ENCODE data around the gene VWA5B2. TPM values are rescaled to one million over a fixed set of nuclear protein-coding genes. Genes with fewer than 3 reads are reported as not detected.

The VWA5B2 gene
- 0.25 TPM in 1 of 3 replicates, not detected in the others for total RNA-seq
- long read RNA-seq, result 0 reads

DNA sequence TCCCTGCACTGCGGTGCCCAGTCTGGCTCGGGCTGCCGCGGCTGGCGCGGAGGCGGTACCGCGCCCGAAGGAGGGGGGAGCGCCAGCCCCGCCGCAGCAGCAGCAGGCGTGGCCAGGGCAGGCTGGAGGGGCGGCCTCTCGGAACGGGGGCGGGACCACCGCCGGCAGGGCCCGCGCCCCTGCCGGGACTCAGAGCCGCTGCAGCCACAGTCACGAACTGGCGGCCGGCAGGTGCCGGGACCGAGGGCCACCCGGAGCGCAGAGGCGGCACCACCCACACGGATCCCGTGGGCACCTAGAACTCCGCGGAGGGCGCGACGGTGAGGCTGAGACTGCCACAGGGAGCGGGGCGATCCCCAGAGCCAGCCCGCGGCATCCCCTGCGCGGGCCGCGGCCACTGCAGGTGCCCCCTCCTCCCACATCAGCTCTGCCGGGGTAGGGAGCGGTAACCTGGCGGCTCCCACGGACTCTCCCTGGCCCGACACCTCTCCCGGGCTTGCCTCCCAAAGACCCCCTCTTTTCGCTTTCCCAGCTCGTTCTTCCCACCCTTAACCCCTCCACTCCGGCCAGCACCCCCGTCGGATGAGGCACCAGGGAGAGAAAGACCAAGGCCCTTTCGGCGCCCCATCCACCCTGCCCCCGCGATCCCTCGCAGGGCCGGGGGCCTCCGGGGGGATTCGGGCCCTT is at the start of gene VWA5B2:
Gene VWA5B2 (plus strand): TSS at position 192 of the 687 bp plus-strand sequence. CDS start 944 bp downstream, outside the sequence.
- Mint-ChIP-seq H3K27me3 (ENCODE audit: low read depth) (peaks cover 43% of the 10 kb centered on the region), H3K4me3 (ENCODE audit: unreplicated experiment) (peak within 1 kb of the TSS; percentile 60), H3K27ac (ENCODE audit: unreplicated experiment) (no peak within 1 kb of the TSS), H3K36me3 (ENCODE audit: low read depth) (peaks cover 3% of the 10 kb centered on the region), H3K4me1 (ENCODE audit: low read depth) (peaks cover 12% of the 10 kb centered on the region), H3K9me3 (ENCODE audit: low read depth) (no peaks in the 10 kb centered on the region)
- TF ChIP-seq, protein P1, sequence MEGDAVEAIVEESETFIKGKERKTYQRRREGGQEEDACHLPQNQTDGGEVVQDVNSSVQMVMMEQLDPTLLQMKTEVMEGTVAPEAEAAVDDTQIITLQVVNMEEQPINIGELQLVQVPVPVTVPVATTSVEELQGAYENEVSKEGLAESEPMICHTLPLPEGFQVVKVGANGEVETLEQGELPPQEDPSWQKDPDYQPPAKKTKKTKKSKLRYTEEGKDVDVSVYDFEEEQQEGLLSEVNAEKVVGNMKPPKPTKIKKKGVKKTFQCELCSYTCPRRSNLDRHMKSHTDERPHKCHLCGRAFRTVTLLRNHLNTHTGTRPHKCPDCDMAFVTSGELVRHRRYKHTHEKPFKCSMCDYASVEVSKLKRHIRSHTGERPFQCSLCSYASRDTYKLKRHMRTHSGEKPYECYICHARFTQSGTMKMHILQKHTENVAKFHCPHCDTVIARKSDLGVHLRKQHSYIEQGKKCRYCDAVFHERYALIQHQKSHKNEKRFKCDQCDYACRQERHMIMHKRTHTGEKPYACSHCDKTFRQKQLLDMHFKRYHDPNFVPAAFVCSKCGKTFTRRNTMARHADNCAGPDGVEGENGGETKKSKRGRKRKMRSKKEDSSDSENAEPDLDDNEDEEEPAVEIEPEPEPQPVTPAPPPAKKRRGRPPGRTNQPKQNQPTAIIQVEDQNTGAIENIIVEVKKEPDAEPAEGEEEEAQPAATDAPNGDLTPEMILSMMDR (IDR thresholded peaks at IDR 0.05), result peak; percentile 33
- no peak for DNase-seq (ENCODE audit: low spot score)

- Mint-ChIP-seq H3K9me3 (ENCODE audit: low read depth) (no peaks in the 10 kb centered on the region), H3K4me3 (ENCODE audit: unreplicated experiment) (no peak overlapping the region), H3K27ac (ENCODE audit: unreplicated experiment) (peak overlapping the region; percentile 36), H3K36me3 (ENCODE audit: low read depth) (peaks cover 50% of the 10 kb centered on the region), H3K27me3 (ENCODE audit: low read depth) (no peaks in the 10 kb centered on the region), H3K4me1 (ENCODE audit: low read depth) (peaks cover 45% of the 10 kb centered on the region)
- TF ChIP-seq, protein P1 (IDR thresholded peaks at IDR 0.05), result no peak
- DNase-seq (ENCODE audit: low spot score), result no peak
These were observed 49.2 kb upstream of the VWA5B2 start for GRCh38 chr3:184180165-184180564.

- peaks cover 41% of the 10 kb centered on the region for H3K4me1 Mint-ChIP-seq (ENCODE audit: low read depth)
- DNase-seq (ENCODE audit: low spot score), result no peak
- no peaks in the 10 kb centered on the region for H3K27me3 Mint-ChIP-seq (ENCODE audit: low read depth)
- no peak overlapping the region for H3K27ac Mint-ChIP-seq (ENCODE audit: unreplicated experiment)
- H3K36me3 Mint-ChIP-seq (ENCODE audit: low read depth), result peaks cover 50% of the 10 kb centered on the region
- TF ChIP-seq, protein P1 (IDR thresholded peaks at IDR 0.05), result no peak
- no peak overlapping the region for H3K4me3 Mint-ChIP-seq (ENCODE audit: unreplicated experiment)
- no peaks in the 10 kb centered on the region for H3K9me3 Mint-ChIP-seq (ENCODE audit: low read depth)
These were observed 47.8 kb upstream of the VWA5B2 start for GRCh38 chr3:184181596-184181995.

DNA sequence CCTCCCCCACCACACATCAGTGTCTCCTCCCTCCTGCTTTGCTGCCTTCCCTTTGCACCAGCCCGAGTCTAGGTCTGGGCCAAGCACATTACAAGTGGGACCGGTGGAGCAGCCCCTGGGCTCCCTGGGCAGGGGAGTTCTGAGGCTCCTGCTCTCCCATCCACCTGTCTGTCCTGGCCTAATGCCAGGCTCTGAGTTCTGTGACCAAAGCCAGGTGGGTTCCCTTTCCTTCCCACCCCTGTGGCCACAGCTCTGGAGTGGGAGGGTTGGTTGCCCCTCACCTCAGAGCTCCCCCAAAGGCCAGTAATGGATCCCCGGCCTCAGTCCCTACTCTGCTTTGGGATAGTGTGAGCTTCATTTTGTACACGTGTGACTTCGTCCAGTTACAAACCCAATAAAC is 45.7 kb upstream of the VWA5B2 start:
- DNase-seq (ENCODE audit: low spot score), result peak; percentile 57
- Mint-ChIP-seq H3K36me3 (ENCODE audit: low read depth) (peaks cover 49% of the 10 kb centered on the region), H3K27me3 (ENCODE audit: low read depth) (no peaks in the 10 kb centered on the region), H3K27ac (ENCODE audit: unreplicated experiment) (no peak overlapping the region), H3K9me3 (ENCODE audit: low read depth) (no peaks in the 10 kb centered on the region), H3K4me3 (ENCODE audit: unreplicated experiment) (no peak overlapping the region), H3K4me1 (ENCODE audit: low read depth) (peaks cover 41% of the 10 kb centered on the region)
- TF ChIP-seq, protein P1 (IDR thresholded peaks at IDR 0.05), result no peak

GRCh38 chr3:184184546-184185230 is 44.7 kb upstream of the VWA5B2 start:
- H3K36me3 Mint-ChIP-seq (ENCODE audit: low read depth), result peaks cover 49% of the 10 kb centered on the region
- DNase-seq (ENCODE audit: low spot score), result peak; percentile 59
- peak overlapping the region; percentile 99 for H3K27ac Mint-ChIP-seq (ENCODE audit: unreplicated experiment)
- H3K4me3 Mint-ChIP-seq (ENCODE audit: unreplicated experiment), result peak overlapping the region; percentile 95
- TF ChIP-seq, protein P1 (IDR thresholded peaks at IDR 0.05), result no peak
- H3K27me3 Mint-ChIP-seq (ENCODE audit: low read depth), result no peaks in the 10 kb centered on the region
- no peaks in the 10 kb centered on the region for H3K9me3 Mint-ChIP-seq (ENCODE audit: low read depth)
- peaks cover 43% of the 10 kb centered on the region for H3K4me1 Mint-ChIP-seq (ENCODE audit: low read depth)

Data from chondrocyte (in vitro differentiated cells).